Liver (tissue), 3 donors: ENCODE measurements around the gene MCF2L.

ENCODE experiments used
- EGR1 ChIP-seq, 2 donors: IDR thresholded peaks; 2 replicates each; pipeline ENCODE4 v1.6.1; 2016 to 2018; ENCODE audit warnings: antibody characterized with exemption in 2 of 2, low read depth in 2 of 2
- RAD21 ChIP-seq, 2 donors: IDR thresholded peaks; 2 replicates each; pipeline ENCODE4 v1.6.1; 2016; ENCODE audit warnings: antibody characterized with exemption in 2 of 2, mild to moderate bottlenecking in 2 of 2
- TAF1 ChIP-seq: conservative IDR thresholded peaks from 2 replicates; pipeline ENCODE4 v1.6.1; 2016; ENCODE audit warnings: antibody characterized with exemption, mild to moderate bottlenecking
- YY1 ChIP-seq: IDR thresholded peaks from 2 replicates; pipeline ENCODE4 v1.6.1; 2016; ENCODE audit warnings: antibody characterized with exemption, mild to moderate bottlenecking
- TF ChIP-seq, protein P1 (sequence below): fragments of 150-350 bp; IDR thresholded peaks from 2 replicates; pipeline ENCODE4 v1.5.1; 2017; ENCODE audit warnings: improper control_type of control experiment, low read depth, low read length; ENCODE audit not compliant: missing input control
- TF ChIP-seq, protein P2 (sequence below): IDR thresholded peaks from 2 replicates; pipeline ENCODE4 v1.6.1; 2016; ENCODE audit warnings: antibody characterized with exemption
- TF ChIP-seq, protein P3 (sequence below): IDR thresholded peaks from 2 replicates; pipeline ENCODE4 v1.6.1; 2016; ENCODE audit warnings: antibody characterized with exemption
- TF ChIP-seq, protein P4 (sequence below): IDR thresholded peaks from 2 replicates; pipeline ENCODE4 v1.6.1; 2016; ENCODE audit warnings: antibody characterized with exemption
- TF ChIP-seq, protein P5 (sequence below): IDR thresholded peaks from 2 replicates; pipeline ENCODE4 v1.6.1; 2016; ENCODE audit warnings: antibody characterized with exemption, mild to moderate bottlenecking
- donor health status: healthy.
- donor health status: healthy.

DNA sequence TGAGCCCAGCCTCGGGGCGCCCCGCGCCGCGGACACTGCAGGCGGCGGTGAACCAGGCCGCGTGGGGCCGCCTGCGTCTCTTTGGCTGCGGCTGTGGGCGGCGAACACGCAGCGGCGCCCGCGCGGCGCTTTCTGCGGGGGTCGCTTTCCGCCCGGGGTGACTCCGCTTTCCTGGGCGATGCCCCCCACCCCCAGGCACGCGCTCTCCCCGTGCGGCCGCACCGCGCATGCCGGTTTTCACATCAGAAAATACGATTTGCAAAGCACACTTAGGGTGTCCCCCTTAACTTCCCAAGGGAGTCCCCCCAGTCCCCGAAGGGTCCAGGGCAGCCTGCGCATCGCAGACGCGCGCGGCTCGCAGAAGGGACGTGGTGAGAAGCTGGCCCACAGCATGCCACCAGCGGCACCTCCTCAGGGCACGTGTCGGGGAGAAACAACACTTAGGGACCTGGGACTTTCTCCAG lies 141.9 kb downstream of the MCF2L start:
- TF ChIP-seq, protein P1, sequence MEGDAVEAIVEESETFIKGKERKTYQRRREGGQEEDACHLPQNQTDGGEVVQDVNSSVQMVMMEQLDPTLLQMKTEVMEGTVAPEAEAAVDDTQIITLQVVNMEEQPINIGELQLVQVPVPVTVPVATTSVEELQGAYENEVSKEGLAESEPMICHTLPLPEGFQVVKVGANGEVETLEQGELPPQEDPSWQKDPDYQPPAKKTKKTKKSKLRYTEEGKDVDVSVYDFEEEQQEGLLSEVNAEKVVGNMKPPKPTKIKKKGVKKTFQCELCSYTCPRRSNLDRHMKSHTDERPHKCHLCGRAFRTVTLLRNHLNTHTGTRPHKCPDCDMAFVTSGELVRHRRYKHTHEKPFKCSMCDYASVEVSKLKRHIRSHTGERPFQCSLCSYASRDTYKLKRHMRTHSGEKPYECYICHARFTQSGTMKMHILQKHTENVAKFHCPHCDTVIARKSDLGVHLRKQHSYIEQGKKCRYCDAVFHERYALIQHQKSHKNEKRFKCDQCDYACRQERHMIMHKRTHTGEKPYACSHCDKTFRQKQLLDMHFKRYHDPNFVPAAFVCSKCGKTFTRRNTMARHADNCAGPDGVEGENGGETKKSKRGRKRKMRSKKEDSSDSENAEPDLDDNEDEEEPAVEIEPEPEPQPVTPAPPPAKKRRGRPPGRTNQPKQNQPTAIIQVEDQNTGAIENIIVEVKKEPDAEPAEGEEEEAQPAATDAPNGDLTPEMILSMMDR: no peak
- TF ChIP-seq EGR1 (IDR thresholded peaks at IDR 0.05; ENCODE audit: low read depth in 2 of 2) (no peak), RAD21 (IDR thresholded peaks at IDR 0.05) (no peak), TAF1 (no peak), YY1 (no peak)
- TF ChIP-seq, protein P2, sequence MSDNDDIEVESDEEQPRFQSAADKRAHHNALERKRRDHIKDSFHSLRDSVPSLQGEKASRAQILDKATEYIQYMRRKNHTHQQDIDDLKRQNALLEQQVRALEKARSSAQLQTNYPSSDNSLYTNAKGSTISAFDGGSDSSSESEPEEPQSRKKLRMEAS: no peak
- TF ChIP-seq, protein P3, sequence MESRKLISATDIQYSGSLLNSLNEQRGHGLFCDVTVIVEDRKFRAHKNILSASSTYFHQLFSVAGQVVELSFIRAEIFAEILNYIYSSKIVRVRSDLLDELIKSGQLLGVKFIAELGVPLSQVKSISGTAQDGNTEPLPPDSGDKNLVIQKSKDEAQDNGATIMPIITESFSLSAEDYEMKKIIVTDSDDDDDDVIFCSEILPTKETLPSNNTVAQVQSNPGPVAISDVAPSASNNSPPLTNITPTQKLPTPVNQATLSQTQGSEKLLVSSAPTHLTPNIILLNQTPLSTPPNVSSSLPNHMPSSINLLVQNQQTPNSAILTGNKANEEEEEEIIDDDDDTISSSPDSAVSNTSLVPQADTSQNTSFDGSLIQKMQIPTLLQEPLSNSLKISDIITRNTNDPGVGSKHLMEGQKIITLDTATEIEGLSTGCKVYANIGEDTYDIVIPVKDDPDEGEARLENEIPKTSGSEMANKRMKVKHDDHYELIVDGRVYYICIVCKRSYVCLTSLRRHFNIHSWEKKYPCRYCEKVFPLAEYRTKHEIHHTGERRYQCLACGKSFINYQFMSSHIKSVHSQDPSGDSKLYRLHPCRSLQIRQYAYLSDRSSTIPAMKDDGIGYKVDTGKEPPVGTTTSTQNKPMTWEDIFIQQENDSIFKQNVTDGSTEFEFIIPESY: no peak
- TF ChIP-seq, protein P4, sequence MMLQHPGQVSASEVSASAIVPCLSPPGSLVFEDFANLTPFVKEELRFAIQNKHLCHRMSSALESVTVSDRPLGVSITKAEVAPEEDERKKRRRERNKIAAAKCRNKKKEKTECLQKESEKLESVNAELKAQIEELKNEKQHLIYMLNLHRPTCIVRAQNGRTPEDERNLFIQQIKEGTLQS: no peak
- TF ChIP-seq, protein P5, sequence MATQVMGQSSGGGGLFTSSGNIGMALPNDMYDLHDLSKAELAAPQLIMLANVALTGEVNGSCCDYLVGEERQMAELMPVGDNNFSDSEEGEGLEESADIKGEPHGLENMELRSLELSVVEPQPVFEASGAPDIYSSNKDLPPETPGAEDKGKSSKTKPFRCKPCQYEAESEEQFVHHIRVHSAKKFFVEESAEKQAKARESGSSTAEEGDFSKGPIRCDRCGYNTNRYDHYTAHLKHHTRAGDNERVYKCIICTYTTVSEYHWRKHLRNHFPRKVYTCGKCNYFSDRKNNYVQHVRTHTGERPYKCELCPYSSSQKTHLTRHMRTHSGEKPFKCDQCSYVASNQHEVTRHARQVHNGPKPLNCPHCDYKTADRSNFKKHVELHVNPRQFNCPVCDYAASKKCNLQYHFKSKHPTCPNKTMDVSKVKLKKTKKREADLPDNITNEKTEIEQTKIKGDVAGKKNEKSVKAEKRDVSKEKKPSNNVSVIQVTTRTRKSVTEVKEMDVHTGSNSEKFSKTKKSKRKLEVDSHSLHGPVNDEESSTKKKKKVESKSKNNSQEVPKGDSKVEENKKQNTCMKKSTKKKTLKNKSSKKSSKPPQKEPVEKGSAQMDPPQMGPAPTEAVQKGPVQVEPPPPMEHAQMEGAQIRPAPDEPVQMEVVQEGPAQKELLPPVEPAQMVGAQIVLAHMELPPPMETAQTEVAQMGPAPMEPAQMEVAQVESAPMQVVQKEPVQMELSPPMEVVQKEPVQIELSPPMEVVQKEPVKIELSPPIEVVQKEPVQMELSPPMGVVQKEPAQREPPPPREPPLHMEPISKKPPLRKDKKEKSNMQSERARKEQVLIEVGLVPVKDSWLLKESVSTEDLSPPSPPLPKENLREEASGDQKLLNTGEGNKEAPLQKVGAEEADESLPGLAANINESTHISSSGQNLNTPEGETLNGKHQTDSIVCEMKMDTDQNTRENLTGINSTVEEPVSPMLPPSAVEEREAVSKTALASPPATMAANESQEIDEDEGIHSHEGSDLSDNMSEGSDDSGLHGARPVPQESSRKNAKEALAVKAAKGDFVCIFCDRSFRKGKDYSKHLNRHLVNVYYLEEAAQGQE: no peak
